ENCODE data around the gene CD59. TPM values are rescaled to one million over a fixed set of nuclear protein-coding genes. Genes with fewer than 3 reads are reported as not detected.

The CD59 gene
- total and polyA plus RNA-seq, 9 of the 15 experiments (the other 6 are each of a cell fraction or from before 2014, with no cell fraction given) = 38.1 to 338 (median 173) TPM

DNA sequence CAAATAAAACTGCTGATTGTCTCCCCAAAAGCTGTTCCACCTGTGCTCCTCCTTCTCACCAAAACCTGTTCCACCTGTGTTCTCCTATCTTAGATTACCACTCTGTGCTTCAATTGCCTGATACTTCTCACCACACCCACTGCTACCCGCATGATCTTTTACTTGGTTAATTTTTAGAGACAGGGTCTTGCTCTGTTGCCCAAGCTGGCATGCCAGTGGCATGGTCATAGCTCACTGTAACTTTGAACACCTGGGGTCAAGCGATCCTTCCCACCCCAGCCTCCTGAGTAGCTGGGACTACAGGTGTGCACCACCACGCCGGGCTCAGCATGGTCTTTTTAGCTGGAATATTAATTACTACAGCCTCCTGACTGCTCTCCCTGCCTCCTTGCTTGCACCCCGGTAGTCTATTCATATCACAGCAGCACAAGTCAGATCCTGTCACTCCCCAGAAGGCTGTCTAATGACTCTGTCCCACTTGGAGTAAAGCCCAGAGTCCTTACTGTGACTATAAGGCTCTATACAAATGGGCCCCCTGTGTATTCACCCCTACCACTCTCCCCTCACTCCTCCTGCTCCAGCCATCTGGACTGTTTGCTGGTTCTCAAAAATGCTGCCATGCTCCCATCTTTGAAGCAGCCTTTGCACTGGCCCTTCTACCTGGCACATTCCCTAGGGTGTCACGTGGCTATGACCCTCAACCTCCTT lies 39.1 kb downstream of the CD59 start:
- no peak for FAIRE-seq
- in situ Hi-C loops (cut with MboI) = no loop called here

DNA sequence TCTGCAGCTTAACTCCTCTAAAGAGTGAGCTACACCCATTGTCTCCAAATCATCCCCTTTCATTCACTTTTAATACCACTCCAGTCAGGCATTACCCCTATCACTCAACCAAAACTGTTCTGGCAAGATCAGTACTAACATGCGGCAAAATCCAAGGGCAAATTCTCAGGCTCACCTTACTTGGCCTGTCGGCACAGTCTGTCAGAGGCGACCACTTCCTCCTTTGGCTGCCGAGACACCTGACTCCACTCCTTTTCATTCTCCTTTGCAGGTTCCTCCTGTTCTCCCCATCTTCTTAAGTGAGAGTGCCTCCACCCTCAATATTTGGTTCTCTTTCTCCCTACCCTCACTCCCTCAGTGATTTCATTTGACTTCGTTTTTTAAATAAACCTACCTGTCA lies 39.8 kb downstream of the CD59 start:
- POLR2A ChIA-PET = interaction anchor here (0.7 to 1.6 kb wide), 2 partner anchors 17 to 111 kb away, joined by 4 to 5 read pairs; no protein-coding TSS in a partner anchor
- Histone ChIP-seq H3K36me3 (ENCODE audit: control insufficient read depth, insufficient read depth, low read length) (no peaks in the 10 kb centered on the region), H3K27me3 (ENCODE audit: control insufficient read depth in 2 of 2, insufficient read depth in 2 of 2, low read length in 2 of 2) (peaks cover 19 to 45% of the 10 kb centered on the region in 2 experiments), H3K4me1 (replicated peaks in 1 of 2; ENCODE audit: control insufficient read depth in 2 of 2, insufficient read depth in 2 of 2, low read length in 2 of 2) (peaks cover 10 to 18% of the 10 kb centered on the region in 2 experiments; a peak in 4 of 5 replicates), H3K9ac (ENCODE audit: insufficient read depth in 1 of 2, low read depth in 2 of 2, low read length in 2 of 2) (no peak overlapping the region), H3K27ac (ENCODE audit: extremely low read depth, low read depth, low read length) (no peak overlapping the region), H2AFZ (ENCODE audit: low read depth, low read length) (no peak overlapping the region), H4K20me1 (replicated peaks; ENCODE audit: control insufficient read depth, insufficient read depth, low read length) (no peaks in the 10 kb centered on the region), H3K4me2 (ENCODE audit: insufficient read depth, low read length) (no peak overlapping the region), H3K79me2 (ENCODE audit: control insufficient read depth, insufficient read depth, low read length) (no peaks in the 10 kb centered on the region), H3K9me1 (ENCODE audit: control insufficient read depth, insufficient read depth, low read length) (no peaks in the 10 kb centered on the region), H3K4me3 (no peak overlapping the region), H3K9me3 (replicated peaks; ENCODE audit: control insufficient read depth, insufficient read depth, low read depth, low read length) (no peaks in the 10 kb centered on the region)
- no TSS peak for BruUV-seq (replicated peaks)
- intact Hi-C loops (cut with micrococcal nuclease) (no loop called here), in situ Hi-C loops (cut with MboI) (no loop called here)
- CTCF ChIA-PET (ENCODE audit: low intra/inter-chr PET ratio) = no interaction called here
- DNase-seq (ENCODE audit: extremely low read depth in 1 of 4, low spot score in 3 of 4) (no peak), ATAC-seq (no peak), FAIRE-seq (no peak)
- WGBS (ENCODE audit: insufficient coverage, low coverage, missing lambda C conversion rate) = 13% methylated on average over 5 of the region's 5 CpGs
- TF ChIP-seq SP2 (IDR thresholded peaks at IDR 0.05; ENCODE audit: extremely low read depth, low read depth, low read length, poor library complexity, severe bottlenecking) (no peak), SPI1 (IDR thresholded peaks at IDR 0.05; ENCODE audit: borderline replicate concordance, low read depth, low read length) (peak; percentile 81)

More for the DNA sequence above, 39.1 kb downstream of the CD59 start:
- Histone ChIP-seq H3K4me2 (ENCODE audit: insufficient read depth, low read length) (no peak overlapping the region), H3K4me1 (replicated peaks in 1 of 2; ENCODE audit: control insufficient read depth in 2 of 2, insufficient read depth in 2 of 2, low read length in 2 of 2) (peaks cover 16 to 18% of the 10 kb centered on the region in 2 experiments), H3K79me2 (ENCODE audit: control insufficient read depth, insufficient read depth, low read length) (no peaks in the 10 kb centered on the region), H3K9me3 (replicated peaks; ENCODE audit: control insufficient read depth, insufficient read depth, low read depth, low read length) (no peaks in the 10 kb centered on the region), H3K9me1 (ENCODE audit: control insufficient read depth, insufficient read depth, low read length) (no peaks in the 10 kb centered on the region), H3K27ac (ENCODE audit: extremely low read depth, low read depth, low read length) (no peak overlapping the region), H4K20me1 (replicated peaks; ENCODE audit: control insufficient read depth, insufficient read depth, low read length) (no peaks in the 10 kb centered on the region), H3K27me3 (ENCODE audit: control insufficient read depth in 2 of 2, insufficient read depth in 2 of 2, low read length in 2 of 2) (peaks cover 19 to 45% of the 10 kb centered on the region in 2 experiments), H3K36me3 (ENCODE audit: control insufficient read depth, insufficient read depth, low read length) (no peaks in the 10 kb centered on the region), H3K4me3 (no peak overlapping the region), H2AFZ (ENCODE audit: low read depth, low read length) (no peak overlapping the region), H3K9ac (ENCODE audit: insufficient read depth in 1 of 2, low read depth in 2 of 2, low read length in 2 of 2) (no peak overlapping the region)
- under 1% methylated on average over 6 of the region's 6 CpGs for WGBS (ENCODE audit: insufficient coverage, low coverage, missing lambda C conversion rate)
- TF ChIP-seq NFATC3 (IDR thresholded peaks at IDR 0.05) (no peak), ZNF175 (CRISPR knock-in tag; IDR thresholded peaks at IDR 0.05; ENCODE audit: low read depth) (no peak)
- intact Hi-C loops (cut with micrococcal nuclease) = no loop called here
- POLR2A ChIA-PET = interaction anchor here (0.7 to 1.6 kb wide), 2 partner anchors 18 to 111 kb away, joined by 4 to 5 read pairs; no protein-coding TSS in a partner anchor
- no peak for ATAC-seq
- DNase-seq (ENCODE audit: extremely low read depth in 1 of 4, low spot score in 3 of 4) = no peak
- no TSS peak for BruUV-seq (replicated peaks)
- CTCF ChIA-PET (ENCODE audit: low intra/inter-chr PET ratio) = no interaction called here

Data from K562 (cell line).